ENCODE results near the gene SPATA16. TPM values are rescaled to one million over a fixed set of nuclear protein-coding genes. Genes with fewer than 3 reads are reported as not detected.

Gene SPATA16
- total RNA-seq, 4 donors from 2014 or later = not detected

- Histone ChIP-seq H3K9me3 (no peaks in the 10 kb centered on the region), H3K4me3 (replicated peaks in 1 of 3) (no peak overlapping the region)
Observed at GRCh38 chr3:172987273-172987672, 153.8 kb downstream of the SPATA16 start.

GRCh38 chr3:172984914-172985313 is 156.1 kb downstream of the SPATA16 start:
- no peaks in the 10 kb centered on the region for H3K4me1 ChIP-seq
- H3K27me3 ChIP-seq = no peaks in the 10 kb centered on the region
- no peaks in the 10 kb centered on the region for H3K36me3 ChIP-seq
- 85 to 94% methylated on average over 1 of the region's 1 CpG for WGBS, 2 donors
- TF ChIP-seq, protein P1, sequence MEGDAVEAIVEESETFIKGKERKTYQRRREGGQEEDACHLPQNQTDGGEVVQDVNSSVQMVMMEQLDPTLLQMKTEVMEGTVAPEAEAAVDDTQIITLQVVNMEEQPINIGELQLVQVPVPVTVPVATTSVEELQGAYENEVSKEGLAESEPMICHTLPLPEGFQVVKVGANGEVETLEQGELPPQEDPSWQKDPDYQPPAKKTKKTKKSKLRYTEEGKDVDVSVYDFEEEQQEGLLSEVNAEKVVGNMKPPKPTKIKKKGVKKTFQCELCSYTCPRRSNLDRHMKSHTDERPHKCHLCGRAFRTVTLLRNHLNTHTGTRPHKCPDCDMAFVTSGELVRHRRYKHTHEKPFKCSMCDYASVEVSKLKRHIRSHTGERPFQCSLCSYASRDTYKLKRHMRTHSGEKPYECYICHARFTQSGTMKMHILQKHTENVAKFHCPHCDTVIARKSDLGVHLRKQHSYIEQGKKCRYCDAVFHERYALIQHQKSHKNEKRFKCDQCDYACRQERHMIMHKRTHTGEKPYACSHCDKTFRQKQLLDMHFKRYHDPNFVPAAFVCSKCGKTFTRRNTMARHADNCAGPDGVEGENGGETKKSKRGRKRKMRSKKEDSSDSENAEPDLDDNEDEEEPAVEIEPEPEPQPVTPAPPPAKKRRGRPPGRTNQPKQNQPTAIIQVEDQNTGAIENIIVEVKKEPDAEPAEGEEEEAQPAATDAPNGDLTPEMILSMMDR (IDR thresholded peaks at IDR 0.05) = no peak
- TF ChIP-seq POLR2A (IDR thresholded peaks at IDR 0.05) = no peak
- no peak for DNase-seq
- intact Hi-C loops (cut with DNase I) = no loop called here
- no peak overlapping the region for H3K4me3 ChIP-seq (replicated peaks in 1 of 3)
- no peak overlapping the region for H3K27ac ChIP-seq
- H3K9me3 ChIP-seq = no peaks in the 10 kb centered on the region

More at GRCh38 chr3:172987273-172987672, 153.8 kb downstream of the SPATA16 start:
- no peaks in the 10 kb centered on the region for H3K36me3 ChIP-seq
- no peaks in the 10 kb centered on the region for H3K27me3 ChIP-seq
- TF ChIP-seq, protein P1 (IDR thresholded peaks at IDR 0.05) = no peak
- TF ChIP-seq POLR2A (IDR thresholded peaks at IDR 0.05) = no peak
- no peaks in the 10 kb centered on the region for H3K4me1 ChIP-seq
- intact Hi-C loops (cut with DNase I) = no loop called here
- WGBS, 2 donors = 58 to 65% methylated on average over 3 of the region's 3 CpGs
- H3K27ac ChIP-seq = no peak overlapping the region
- DNase-seq = no peak

GRCh38 chr3:172982736-172983364 is 158.2 kb downstream of the SPATA16 start:
- intact Hi-C loops (cut with DNase I) = no loop called here
- Histone ChIP-seq H3K27ac (no peak overlapping the region), H3K4me3 (replicated peaks in 1 of 3) (no peak overlapping the region), H3K36me3 (no peaks in the 10 kb centered on the region), H3K4me1 (no peaks in the 10 kb centered on the region), H3K9me3 (no peaks in the 10 kb centered on the region), H3K27me3 (no peaks in the 10 kb centered on the region)
- TF ChIP-seq POLR2A (IDR thresholded peaks at IDR 0.05) = no peak
- TF ChIP-seq, protein P1 (IDR thresholded peaks at IDR 0.05) = no peak
- WGBS, 2 donors = 68 to 72% methylated on average over 3 of the region's 3 CpGs
- DNase-seq = no peak

DNA sequence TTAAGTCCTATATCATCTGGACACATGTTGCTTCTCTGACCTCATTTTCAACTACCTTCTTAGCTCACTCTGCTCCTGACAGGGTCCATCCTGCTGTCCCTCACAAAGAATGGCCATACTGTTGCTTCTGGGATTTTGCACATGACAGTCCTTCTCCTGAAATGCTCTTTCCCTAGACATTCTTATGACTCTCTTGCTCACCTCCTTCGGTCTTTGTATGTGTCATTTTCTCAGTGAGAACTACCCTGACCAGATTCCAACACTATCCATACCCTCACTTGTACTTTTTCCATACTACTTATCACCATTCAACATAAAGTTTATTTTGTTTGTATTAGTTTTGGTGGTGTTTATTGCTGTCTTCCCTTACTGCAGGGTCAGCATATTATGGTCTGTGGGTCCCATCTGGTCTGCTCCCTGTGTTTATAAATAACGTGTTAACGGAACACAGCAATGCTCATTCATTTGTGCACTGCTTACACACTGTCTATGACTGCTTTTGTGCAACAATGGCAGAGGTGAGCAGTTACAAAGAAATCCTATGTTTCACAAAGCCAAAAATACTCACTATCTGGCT is 159.5 kb downstream of the SPATA16 start:
- H3K36me3 ChIP-seq = no peaks in the 10 kb centered on the region

DNA sequence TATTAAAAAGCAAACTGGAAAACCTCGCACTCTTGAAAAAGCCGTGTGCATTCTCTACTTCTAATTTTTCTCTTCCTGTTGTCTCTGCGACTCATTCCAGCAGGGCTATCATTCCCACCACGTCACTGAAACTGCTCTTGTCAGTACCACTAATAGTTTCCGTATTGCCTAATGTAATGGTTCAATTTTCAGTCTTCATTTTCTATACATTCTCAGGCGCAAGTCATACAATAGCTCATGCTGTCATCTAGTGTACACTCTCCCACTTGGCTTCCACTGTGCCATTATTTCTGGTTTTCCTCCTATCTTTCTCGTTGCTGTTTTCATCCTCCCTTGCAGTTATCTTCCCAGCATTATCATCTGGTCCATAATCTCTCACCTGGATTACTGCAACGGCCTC is 160.2 kb downstream of the SPATA16 start:
- no peak overlapping the region for H3K27ac ChIP-seq
- no peak for DNase-seq

More for the DNA sequence above, 159.5 kb downstream of the SPATA16 start:
- no peaks in the 10 kb centered on the region for H3K9me3 ChIP-seq
- H3K4me1 ChIP-seq = no peaks in the 10 kb centered on the region
- WGBS, 2 donors = 90 to 93% methylated on average over 3 of the region's 3 CpGs
- intact Hi-C loops (cut with DNase I) = no loop called here
- no peak overlapping the region for H3K4me3 ChIP-seq (replicated peaks in 1 of 3)
- TF ChIP-seq, protein P1 (IDR thresholded peaks at IDR 0.05) = no peak
- TF ChIP-seq POLR2A (IDR thresholded peaks at IDR 0.05) = no peak
- H3K27ac ChIP-seq = no peak overlapping the region
- no peak for DNase-seq
- H3K27me3 ChIP-seq = no peaks in the 10 kb centered on the region

More for the DNA sequence above, 160.2 kb downstream of the SPATA16 start:
- Histone ChIP-seq H3K4me3 (replicated peaks in 1 of 3) (no peak overlapping the region), H3K27me3 (no peaks in the 10 kb centered on the region), H3K4me1 (no peaks in the 10 kb centered on the region), H3K36me3 (no peaks in the 10 kb centered on the region), H3K9me3 (no peaks in the 10 kb centered on the region)
- 82 to 84% methylated on average over 8 of the region's 8 CpGs for WGBS, 2 donors
- intact Hi-C loops (cut with DNase I) = no loop called here
- TF ChIP-seq, protein P1 (IDR thresholded peaks at IDR 0.05) = no peak
- TF ChIP-seq POLR2A (IDR thresholded peaks at IDR 0.05) = no peak

All from thyroid gland (tissue), 4 donors.